HepG2 (cell line): Measurements from ENCODE around the gene ATXN7L3B. TPM values are rescaled to one million over a fixed set of nuclear protein-coding genes. Genes with fewer than 3 reads are reported as not detected.

Experiments
- ATF2 ChIP-seq: sonication (generic); formaldehyde crosslinking; IDR thresholded peaks from 2 replicates; pipeline ENCODE4 v1.4.0; 2020; ENCODE audit warnings: missing genetic modification reagents
- DMTF1 ChIP-seq: sonication (generic); formaldehyde crosslinking; IDR thresholded peaks from 2 replicates; pipeline ENCODE4 v1.4.0; 2020; ENCODE audit warnings: mild to moderate bottlenecking, missing genetic modification reagents
- KDM4B ChIP-seq: sonication (generic); formaldehyde crosslinking; IDR thresholded peaks from 2 replicates; pipeline ENCODE4 v1.4.0; 2020; ENCODE audit warnings: missing genetic modification reagents
- MAFG ChIP-seq: sonication (generic); formaldehyde crosslinking; IDR thresholded peaks from 2 replicates; pipeline ENCODE4 v1.5.1; 2020; ENCODE audit warnings: mild to moderate bottlenecking, missing genetic modification reagents
- MATR3 ChIP-seq: sonication (generic); formaldehyde crosslinking; IDR thresholded peaks from 2 replicates; pipeline ENCODE4 v1.4.0; 2020; ENCODE audit warnings: missing genetic modification reagents
- MAZ ChIP-seq, 2 experiments: sonication (generic) in 1 of 2; formaldehyde crosslinking in 1 of 2; IDR thresholded peaks; 2 replicates each; pipeline versions ENCODE4 v1.5.0 to v1.6.1; 2012 to 2020; ENCODE audit warnings: low read depth in 2 of 2, mild to moderate bottlenecking in 2 of 2, borderline replicate concordance in 1 of 2, improper control_type of control experiment in 1 of 2, low read length in 1 of 2, missing genetic modification reagents in 1 of 2, moderate library complexity in 1 of 2
- MEIS2 ChIP-seq: sonication (generic); formaldehyde crosslinking; IDR thresholded peaks from 2 replicates; pipeline ENCODE4 v1.9.0; 2021; ENCODE audit warnings: mild to moderate bottlenecking, missing genetic modification reagents
- PAXIP1 ChIP-seq: sonication (generic); formaldehyde crosslinking; conservative IDR thresholded peaks from 2 replicates; pipeline ENCODE4 v1.4.0; 2020; ENCODE audit warnings: mild to moderate bottlenecking, missing genetic modification reagents, moderate library complexity
- PCBP2 ChIP-seq: fragments of 200-400 bp; formaldehyde crosslinking; optimal IDR thresholded peaks from 2 replicates; pipeline ENCODE3; 2018; ENCODE audit warnings: low read length, low read depth; ENCODE audit not compliant: poor library complexity, severe bottlenecking
- SMARCE1 ChIP-seq: fragments of 450-650 bp; IDR thresholded peaks from 2 replicates; pipeline ENCODE4 v1.6.1; 2017; ENCODE audit warnings: borderline replicate concordance
- SOX6 ChIP-seq, 2 experiments: fragments of 450-650 bp in 1 of 2; sonication (generic) in 1 of 2; formaldehyde crosslinking in 1 of 2; IDR thresholded peaks; 2 replicates each; pipeline versions ENCODE4 v1.4.0 to v1.6.1; 2017 to 2020; ENCODE audit warnings: antibody characterized with exemption in 1 of 2, mild to moderate bottlenecking in 1 of 2, missing genetic modification reagents in 1 of 2
- SP140L ChIP-seq: sonication (generic); formaldehyde crosslinking; IDR thresholded peaks from 2 replicates; pipeline ENCODE4 v1.4.0; 2020; ENCODE audit warnings: missing genetic modification reagents, borderline replicate concordance
- SP4 ChIP-seq: sonication (generic); formaldehyde crosslinking; IDR thresholded peaks from 2 replicates; pipeline ENCODE4 v1.8.1; 2023; ENCODE audit warnings: mild to moderate bottlenecking, missing genetic modification reagents
- ZFP90 ChIP-seq: sonication (generic); formaldehyde crosslinking; IDR thresholded peaks from 2 replicates; pipeline ENCODE4 v1.8.0; 2022; ENCODE audit warnings: missing genetic modification reagents, mild to moderate bottlenecking, inconsistent platforms, borderline replicate concordance
- ZMYM2 ChIP-seq: sonication (generic); formaldehyde crosslinking; IDR thresholded peaks from 2 replicates; pipeline ENCODE4 v1.8.0; 2022; ENCODE audit warnings: mild to moderate bottlenecking, missing genetic modification reagents
- ZNF274 ChIP-seq: sonication (generic); formaldehyde crosslinking; IDR thresholded peaks from 2 replicates; pipeline ENCODE4 v1.5.1; 2020; ENCODE audit warnings: mild to moderate bottlenecking, missing genetic modification reagents
- polyA plus RNA-seq, 8 experiments: library from polyadenylated mRNA; depleted of rRNA in 3 of 8; stranded (reverse) in 7 of 8; unstranded in 1 of 8; fragments of >200 nt; fragmentation: Illumina TruSeq in 4 of 8; extraction: Trizol in 4 of 8; gene quantifications; 2 replicates each; pipeline versions ENCODE4 v1.2.1 to v1.2.3, GENCODE V29; 2011 to 2016; ENCODE audit warnings: low read depth in 4 of 8, missing spikeins in 1 of 8, mixed read lengths in 1 of 8; ENCODE audit not compliant: insufficient read depth in 1 of 8
- total RNA-seq, 5 experiments: library from RNA; depleted of rRNA; stranded (reverse); fragments of >200 nt; fragmentation: Illumina TruSeq; extraction: Trizol; gene quantifications; 2 replicates each; pipeline ENCODE4 v1.2.3, GENCODE V29; 2016; ENCODE audit warnings: low read depth in 1 of 5
- TF ChIP-seq, protein P1 (sequence below): sonication (generic); formaldehyde crosslinking; IDR thresholded peaks from 2 replicates; pipeline ENCODE4 v1.4.0; 2020; ENCODE audit warnings: missing genetic modification reagents, borderline replicate concordance

Gene ATXN7L3B
- total and polyA plus RNA-seq, 2 of the 13 experiments (the other 11 are each of a cell fraction or from before 2014, with no cell fraction given), result 20.1 to 23.8 TPM

DNA sequence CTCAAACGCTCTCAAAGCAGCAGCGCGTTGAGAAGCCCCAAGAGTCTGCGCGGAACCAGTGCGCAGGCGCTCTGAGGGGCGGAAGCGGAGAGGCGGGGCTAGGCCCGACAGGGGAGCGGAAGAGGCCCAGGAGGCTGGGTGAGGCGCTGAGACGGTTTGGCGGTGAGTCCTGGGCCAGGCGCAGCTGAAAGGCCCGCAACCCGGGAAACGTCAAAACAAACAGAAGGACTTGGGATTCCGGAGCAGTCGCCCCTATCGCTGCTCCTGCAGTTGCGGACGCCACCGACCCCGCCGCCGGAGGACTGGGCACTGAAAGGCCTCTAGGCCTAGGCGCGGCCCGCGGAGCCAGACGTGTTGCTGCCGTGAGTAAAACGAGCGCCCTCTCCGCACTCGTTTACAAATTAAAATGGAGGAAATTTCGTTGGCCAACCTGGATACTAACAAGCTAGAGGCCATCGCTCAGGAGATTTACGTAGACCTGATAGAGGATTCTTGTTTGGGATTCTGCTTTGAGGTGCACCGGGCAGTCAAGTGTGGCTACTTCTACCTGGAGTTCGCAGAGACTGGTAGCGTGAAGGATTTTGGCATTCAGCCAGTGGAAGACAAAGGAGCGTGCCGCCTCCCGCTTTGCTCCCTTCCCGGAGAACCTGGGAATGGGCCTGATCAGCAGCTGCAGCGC is at the start of gene ATXN7L3B (continued):
- no peak for TF ChIP-seq SOX6 (IDR thresholded peaks at IDR 0.05)
- peak; percentile 60 for TF ChIP-seq SOX6 (CRISPR knock-in tag; IDR thresholded peaks at IDR 0.05)
- TF ChIP-seq DMTF1 (CRISPR knock-in tag), result no peak
- TF ChIP-seq ATF2 (CRISPR knock-in tag), result no peak
- no peak for TF ChIP-seq ZMYM2 (CRISPR knock-in tag)
- TF ChIP-seq ZFP90 (CRISPR knock-in tag), result no peak; the same call in 1 of the 2 replicates
- TF ChIP-seq KDM4B (CRISPR knock-in tag), result no peak; the same call in 1 of the 2 replicates
- peak; percentile 64; the same call in 1 of the 2 replicates for TF ChIP-seq SP4
- TF ChIP-seq, protein P1, sequence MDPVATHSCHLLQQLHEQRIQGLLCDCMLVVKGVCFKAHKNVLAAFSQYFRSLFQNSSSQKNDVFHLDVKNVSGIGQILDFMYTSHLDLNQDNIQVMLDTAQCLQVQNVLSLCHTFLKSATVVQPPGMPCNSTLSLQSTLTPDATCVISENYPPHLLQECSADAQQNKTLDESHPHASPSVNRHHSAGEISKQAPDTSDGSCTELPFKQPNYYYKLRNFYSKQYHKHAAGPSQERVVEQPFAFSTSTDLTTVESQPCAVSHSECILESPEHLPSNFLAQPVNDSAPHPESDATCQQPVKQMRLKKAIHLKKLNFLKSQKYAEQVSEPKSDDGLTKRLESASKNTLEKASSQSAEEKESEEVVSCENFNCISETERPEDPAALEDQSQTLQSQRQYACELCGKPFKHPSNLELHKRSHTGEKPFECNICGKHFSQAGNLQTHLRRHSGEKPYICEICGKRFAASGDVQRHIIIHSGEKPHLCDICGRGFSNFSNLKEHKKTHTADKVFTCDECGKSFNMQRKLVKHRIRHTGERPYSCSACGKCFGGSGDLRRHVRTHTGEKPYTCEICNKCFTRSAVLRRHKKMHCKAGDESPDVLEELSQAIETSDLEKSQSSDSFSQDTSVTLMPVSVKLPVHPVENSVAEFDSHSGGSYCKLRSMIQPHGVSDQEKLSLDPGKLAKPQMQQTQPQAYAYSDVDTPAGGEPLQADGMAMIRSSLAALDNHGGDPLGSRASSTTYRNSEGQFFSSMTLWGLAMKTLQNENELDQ (CRISPR knock-in tag), result no peak
- no peak for TF ChIP-seq SMARCE1
- TF ChIP-seq PAXIP1, result 0 out of 2 replicates have a peak, but pooled peaks have one; percentile 19
- peak; percentile 41; the same call in 1 of the 2 replicates for TF ChIP-seq SP140L
- no peak for TF ChIP-seq PCBP2
- no peak for TF ChIP-seq MAFG (CRISPR knock-in tag)
- no peak for TF ChIP-seq MATR3 (CRISPR knock-in tag)
- TF ChIP-seq MAZ (IDR thresholded peaks at IDR 0.05; ENCODE audit: borderline replicate concordance, low read depth, low read length), result no peak
- no peak; the same call in 1 of the 2 replicates for TF ChIP-seq MAZ (CRISPR knock-in tag; IDR thresholded peaks at IDR 0.05; ENCODE audit: low read depth)
- peak; percentile 71 for TF ChIP-seq MEIS2 (CRISPR knock-in tag)
- TF ChIP-seq ZNF274 (CRISPR knock-in tag), result peak; percentile 57; the same call in 1 of the 2 replicates
